PFSK-1 (cell line): ENCODE results near the gene MCTP1.

Experiments used
- FOXP2 ChIP-seq: optimal IDR thresholded peaks from 2 replicates; pipeline ENCODE3; 2011; ENCODE audit warnings: borderline replicate concordance, control low read depth, inconsistent platforms; ENCODE audit not compliant: insufficient read depth; ENCODE audit errors: extremely low read length, extremely low read depth
- POLR2AphosphoS5 ChIP-seq: IDR thresholded peaks from 2 replicates; pipeline ENCODE4 v1.6.1; 2012; ENCODE audit warnings: low read depth, mild to moderate bottlenecking, control low read depth, low read length, moderate library complexity
- REST ChIP-seq, 2 experiments: IDR thresholded peaks; 2 replicates each; pipeline versions ENCODE4 v1.6.1 to v1.8.0; 2011 to 2012; ENCODE audit warnings: low read depth in 2 of 2, low read length in 2 of 2, control low read depth in 1 of 2, inconsistent platforms in 1 of 2, mild to moderate bottlenecking in 1 of 2, moderate library complexity in 1 of 2; ENCODE audit not compliant: insufficient read depth in 1 of 2
- SIN3A ChIP-seq: IDR thresholded peaks from 2 replicates; pipeline ENCODE4 v1.6.1; 2012; ENCODE audit warnings: mild to moderate bottlenecking, low read length, moderate library complexity, borderline replicate concordance; ENCODE audit not compliant: insufficient read depth
- TAF1 ChIP-seq: IDR thresholded peaks from 2 replicates; pipeline ENCODE4 v1.6.1; 2012; ENCODE audit warnings: low read length, control low read depth, borderline replicate concordance; ENCODE audit not compliant: insufficient read depth

MCTP1 gene

GRCh38 chr5:94693043-94693822 lies 591.7 kb downstream of the MCTP1 start:
- TF ChIP-seq SIN3A = no peak

GRCh38 chr5:94692581-94692980 lies 592.3 kb downstream of the MCTP1 start:
- TF ChIP-seq TAF1 (no peak), REST (IDR thresholded peaks at IDR 0.05; ENCODE audit: insufficient read depth in 1 of 2, low read depth in 2 of 2, low read length in 2 of 2) (no peak)

GRCh38 chr5:94691949-94692348 lies 592.9 kb downstream of the MCTP1 start:
- TF ChIP-seq SIN3A = peak; percentile 75; the same call in 1 of the 2 replicates
- no peak for TF ChIP-seq POLR2AphosphoS5
- TF ChIP-seq FOXP2 = peak; percentile 59
- TF ChIP-seq REST (IDR thresholded peaks at IDR 0.05; ENCODE audit: insufficient read depth in 1 of 2, low read depth in 2 of 2, low read length in 2 of 2) = no peak

- no peak for TF ChIP-seq REST (IDR thresholded peaks at IDR 0.05; ENCODE audit: insufficient read depth in 1 of 2, low read depth in 2 of 2, low read length in 2 of 2)
- TF ChIP-seq SIN3A = no peak
- TF ChIP-seq TAF1 = no peak
- no peak for TF ChIP-seq FOXP2
- TF ChIP-seq POLR2AphosphoS5 = no peak
These were observed 593.6 kb downstream of the MCTP1 start for GRCh38 chr5:94691291-94691690.

GRCh38 chr5:94690778-94691177 lies 594.1 kb downstream of the MCTP1 start:
- TF ChIP-seq FOXP2 (no peak), SIN3A (no peak), TAF1 (no peak), REST (IDR thresholded peaks at IDR 0.05; ENCODE audit: insufficient read depth in 1 of 2, low read depth in 2 of 2, low read length in 2 of 2) (no peak), POLR2AphosphoS5 (no peak)
